H4 (cell line): Measurements from ENCODE around the gene CITED1. TPM values are rescaled to one million over a fixed set of nuclear protein-coding genes. Genes with fewer than 3 reads are reported as not detected.

Experiments
- DNase-seq: peaks from one replicate; pipeline ENCODE4 v3.0.0-alpha.2; 2015; ENCODE audit warnings: low spot score
- total RNA-seq: library from RNA; depleted of rRNA; stranded (reverse); fragments of >200 nt; shearing (Covaris generic); gene quantifications from 2 replicates; pipeline ENCODE4 v1.2.3, GENCODE V29; 2014

The CITED1 gene
- total RNA-seq, 1 experiment from 2014 or later: 0.33 TPM

- DNase-seq: peak; percentile 57
Measured at GRCh38 chrX:72308566-72309296, 3.0 kb upstream of the CITED1 start.

- no peak for DNase-seq
Measured at GRCh38 chrX:72308209-72308565, 2.5 kb upstream of the CITED1 start.

DNA sequence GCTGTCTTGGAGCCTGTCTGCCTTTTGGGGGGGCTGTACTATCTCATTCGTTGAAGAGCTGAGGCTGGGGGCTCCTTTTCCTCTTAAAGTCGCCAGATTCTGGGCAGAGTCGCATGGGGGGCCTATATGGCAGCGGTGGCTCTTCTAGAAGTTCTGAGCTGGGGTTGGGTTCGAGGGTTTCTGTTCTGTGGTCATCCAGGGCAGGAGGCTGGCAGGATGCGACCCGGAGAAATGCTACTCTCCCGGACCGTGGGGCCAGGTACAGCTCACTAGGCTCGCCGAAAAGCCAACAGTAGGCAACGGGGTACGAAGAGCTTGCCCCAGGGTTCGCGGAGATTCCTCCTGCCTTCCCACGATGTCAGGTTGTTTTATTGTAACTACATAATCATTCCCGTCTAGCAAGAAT is 1.9 kb upstream of the CITED1 start:
- DNase-seq: no peak

DNA sequence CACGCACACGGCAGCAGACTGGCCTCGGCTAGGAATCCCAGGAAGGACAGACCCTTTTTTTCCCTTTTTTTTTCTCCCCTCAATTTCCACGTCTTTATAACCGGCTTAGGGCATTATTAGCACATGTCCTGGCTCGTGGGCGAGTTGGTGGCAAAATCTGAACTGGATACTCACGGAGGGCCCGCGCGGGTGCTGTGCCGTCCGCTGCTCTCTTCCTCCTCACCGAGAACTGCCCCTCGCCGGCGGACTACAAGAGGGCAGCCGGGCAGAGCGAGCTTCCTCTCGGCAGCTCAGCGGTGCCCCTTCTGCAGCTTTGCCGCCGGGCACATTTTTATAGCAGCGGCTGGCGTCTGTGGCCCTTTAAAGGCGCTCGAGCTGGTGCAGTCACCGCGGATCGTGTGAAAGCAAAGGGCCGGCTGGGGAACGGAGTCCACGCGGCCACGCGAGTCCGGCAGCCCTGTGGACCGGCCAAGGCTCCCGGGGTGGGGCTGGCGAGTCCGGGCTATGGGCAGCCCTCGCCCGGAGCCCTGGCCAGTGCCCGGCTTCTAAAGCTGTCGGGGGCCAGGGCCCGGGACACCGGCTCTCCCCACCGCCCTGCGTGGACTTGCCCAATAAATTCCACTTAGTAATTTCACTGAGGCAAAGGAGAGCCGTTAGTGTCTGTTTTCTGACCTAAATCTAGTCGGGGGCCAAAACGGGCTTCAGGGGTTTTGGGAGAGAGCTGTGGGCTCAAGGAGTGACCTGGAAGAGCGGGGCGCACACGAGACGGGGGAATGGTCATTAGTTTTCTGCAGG is 1.3 kb upstream of the CITED1 start:
- peak; percentile 50 for DNase-seq

DNA sequence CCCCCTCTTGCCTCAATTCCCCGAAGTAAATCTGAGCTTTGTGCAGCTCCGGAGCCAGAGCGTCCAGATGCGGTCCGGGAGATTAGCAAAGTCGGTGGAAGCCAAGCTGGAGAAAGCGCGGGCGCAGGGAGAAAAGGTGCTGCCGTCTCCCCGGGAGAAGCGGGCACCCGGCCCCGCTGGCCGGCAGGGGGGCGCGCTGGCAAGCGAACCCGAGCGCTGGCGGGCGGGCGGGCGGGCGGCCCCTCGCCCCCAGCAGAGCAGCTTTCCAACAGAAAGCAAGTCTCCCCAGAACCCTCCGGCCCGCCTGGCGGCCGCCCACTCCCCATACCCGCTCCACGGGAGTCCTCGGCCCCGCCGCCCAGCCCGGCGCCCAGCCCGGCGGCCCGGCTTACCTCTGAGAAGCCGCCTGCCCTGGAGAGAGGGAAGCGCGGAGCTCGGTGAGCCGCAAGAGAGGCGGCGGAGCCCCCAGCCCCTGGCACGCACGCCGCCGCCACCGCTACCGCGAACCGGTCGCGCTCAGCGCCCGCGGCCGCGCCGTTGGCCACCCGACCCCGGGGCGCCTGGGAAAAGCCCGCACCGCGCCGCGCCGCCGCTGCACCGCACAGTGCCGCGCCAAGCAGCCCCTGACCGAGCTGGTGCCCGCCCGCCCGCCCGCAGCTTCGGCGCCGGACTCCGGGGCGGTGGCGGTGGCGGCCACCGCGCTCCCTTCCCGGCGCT is 529 bp upstream of the CITED1 start:
- DNase-seq: no peak

DNA sequence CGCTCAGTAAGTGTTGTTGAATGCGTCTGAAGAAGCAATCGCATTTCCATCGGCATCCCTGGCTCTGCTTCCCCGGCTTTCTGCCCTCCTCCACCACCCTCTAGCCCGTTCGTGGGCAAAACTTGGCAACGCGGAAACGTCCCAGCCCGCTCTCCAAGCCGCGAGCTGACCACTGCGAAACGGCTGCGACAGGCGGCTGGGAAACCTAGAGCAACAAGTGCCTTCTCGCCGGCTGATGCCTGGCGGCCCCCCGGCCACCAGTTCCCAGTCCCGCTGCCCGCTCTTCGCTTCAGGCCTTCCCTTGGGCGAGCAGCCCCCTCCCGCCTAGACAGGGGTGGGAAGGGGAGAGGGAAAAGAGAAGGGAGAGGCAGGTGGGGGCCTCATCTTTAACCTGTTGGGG is 837 bp downstream of the CITED1 start:
- DNase-seq: no peak

- no peak for DNase-seq
Measured at GRCh38 chrX:72301781-72302180, 3.9 kb downstream of the CITED1 start.

DNA sequence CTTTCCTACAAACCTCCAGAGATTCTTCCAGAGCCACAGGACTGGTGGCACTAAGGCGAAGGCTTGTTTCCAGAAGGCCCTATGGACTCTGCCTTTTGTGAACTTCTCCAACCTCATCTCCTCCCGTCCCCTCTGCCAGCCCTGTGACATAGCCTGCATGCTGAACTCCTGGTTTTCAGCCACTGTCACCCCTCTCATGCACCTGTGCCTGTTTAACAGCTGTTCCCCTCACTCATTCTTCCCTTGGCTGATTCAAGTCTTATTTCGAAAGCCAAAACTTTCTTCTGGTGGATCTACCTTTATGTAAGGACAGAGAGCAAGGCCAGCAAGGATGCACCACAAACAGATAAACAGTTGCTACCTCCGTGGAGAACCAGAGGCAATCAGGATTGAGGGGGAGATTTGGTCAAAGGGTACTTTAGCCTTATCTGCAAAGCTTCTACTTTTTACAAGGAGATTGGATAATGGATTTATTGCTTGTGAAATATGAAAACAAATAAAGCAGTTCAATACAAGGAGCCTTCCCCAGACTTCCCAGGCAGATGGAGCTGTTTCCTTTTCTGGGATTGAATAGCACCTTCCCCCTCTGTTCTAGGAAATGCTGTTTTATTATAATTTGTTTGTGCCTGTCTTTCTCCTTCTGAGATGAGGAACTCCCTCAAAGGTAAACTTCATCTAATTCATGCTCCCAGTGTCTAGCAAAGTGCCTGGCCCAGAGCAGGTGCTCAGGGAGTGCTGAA is 5.7 kb downstream of the CITED1 start:
- no peak for DNase-seq

DNA sequence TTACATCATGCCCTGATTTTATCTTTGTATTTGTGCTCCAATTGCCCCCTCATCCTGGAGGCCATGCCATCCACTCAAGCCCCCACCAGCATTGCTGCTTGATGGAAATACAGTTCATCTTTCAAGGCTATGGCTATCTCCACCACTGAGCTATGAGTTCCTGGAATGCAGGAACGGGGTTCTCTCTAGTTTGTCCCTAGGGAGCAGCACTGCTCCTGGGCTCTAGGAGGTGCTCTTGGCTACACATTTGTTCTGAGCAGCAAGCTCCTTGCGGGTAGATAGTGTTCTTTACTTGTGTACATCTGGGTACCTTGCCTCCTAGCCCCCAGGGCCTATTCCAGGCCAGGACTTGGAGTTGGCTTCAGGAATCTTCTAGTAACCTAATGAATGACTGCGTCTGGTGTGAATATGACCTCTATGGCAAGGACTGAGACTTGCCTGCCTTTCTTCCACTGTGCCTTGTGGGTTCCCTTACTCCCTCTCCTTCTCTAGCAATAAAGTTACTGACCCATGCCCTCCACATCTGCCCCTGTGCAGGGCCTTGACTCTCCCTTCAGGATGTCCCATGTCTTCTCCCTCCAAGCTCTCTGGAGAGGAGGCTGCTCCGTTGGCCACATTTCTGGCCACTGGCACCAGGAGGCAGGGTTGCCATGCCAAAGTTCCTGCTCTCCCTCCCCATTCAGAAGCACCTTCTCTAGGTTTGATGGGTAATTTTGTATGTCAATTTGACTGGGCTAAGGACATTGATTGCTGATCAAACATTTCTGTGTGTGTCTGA is 7.6 kb downstream of the CITED1 start:
- peak; percentile 18 for DNase-seq

- no peak for DNase-seq
Measured at GRCh38 chrX:72296991-72297390, 8.7 kb downstream of the CITED1 start.

GRCh38 chrX:72295745-72296144 is 10.0 kb downstream of the CITED1 start:
- no peak for DNase-seq

- no peak for DNase-seq
Measured at GRCh38 chrX:72294497-72294896, 11.2 kb downstream of the CITED1 start.

DNA sequence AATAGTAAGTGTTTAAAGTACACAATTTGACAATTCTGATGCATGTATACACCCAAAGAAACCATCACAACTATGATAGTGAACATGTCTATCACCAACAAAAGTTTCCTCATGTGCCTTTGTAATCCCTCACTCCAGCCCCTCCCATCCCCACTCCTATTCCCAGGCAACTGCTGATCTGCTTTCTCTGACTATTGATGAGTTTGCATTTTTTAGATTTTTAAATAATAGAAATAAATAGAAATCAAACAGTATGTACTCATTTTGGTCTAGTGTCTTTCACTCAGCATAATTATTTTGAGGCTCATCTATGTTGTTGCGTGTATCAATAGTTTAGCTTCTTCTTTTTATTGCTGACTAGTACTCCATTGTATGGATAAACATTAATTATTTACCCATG is 23.4 kb downstream of the CITED1 start:
- DNase-seq: no peak

DNA sequence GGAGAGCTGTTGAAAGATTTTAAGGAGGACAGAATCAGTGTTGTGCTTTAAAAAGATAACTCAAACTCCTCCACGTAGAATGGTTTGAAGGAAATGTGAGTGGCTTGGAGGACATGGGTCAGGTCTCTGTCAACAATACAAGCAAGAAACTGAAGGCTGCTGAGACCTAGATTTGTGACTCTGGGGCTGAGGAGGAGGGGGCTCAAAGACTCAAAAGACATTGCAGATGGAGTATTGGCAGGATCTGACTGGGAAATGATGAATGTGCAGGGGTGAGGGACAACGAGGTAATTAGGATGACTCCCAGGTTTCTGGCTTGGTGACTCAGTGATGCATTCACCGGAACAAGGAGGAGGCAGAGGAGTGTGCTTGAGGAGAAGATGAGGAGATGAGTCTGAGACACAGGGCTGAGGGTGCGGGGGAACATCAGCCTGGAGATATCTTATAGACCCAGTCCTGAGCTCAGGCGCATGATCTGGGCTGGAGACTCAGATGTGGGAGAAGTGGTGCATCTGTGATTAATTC is 25.3 kb downstream of the CITED1 start:
- no peak for DNase-seq

DNA sequence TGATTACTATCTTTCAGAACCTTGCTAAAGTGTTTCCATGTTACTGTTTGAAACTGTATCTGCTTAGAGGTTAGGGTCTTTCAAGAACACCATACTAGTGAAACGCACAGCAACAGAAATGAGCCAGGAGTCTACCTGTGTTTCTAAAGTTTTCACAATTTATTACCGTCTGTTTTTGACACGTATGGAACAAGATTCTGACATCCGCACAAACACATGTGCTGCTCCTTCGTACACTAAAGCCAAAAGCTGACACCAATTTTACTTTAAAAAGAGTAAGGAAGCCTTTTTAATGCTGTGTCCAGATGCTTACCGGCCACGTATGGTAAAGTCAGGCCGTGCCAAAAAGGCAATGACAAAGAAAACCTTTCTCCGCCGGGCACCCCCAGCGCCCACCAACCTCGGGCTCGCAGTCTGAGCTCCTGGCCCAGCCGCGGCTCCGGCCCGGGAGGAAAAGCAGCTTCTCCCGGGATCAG is 29.2 kb downstream of the CITED1 start:
- DNase-seq: no peak

DNA sequence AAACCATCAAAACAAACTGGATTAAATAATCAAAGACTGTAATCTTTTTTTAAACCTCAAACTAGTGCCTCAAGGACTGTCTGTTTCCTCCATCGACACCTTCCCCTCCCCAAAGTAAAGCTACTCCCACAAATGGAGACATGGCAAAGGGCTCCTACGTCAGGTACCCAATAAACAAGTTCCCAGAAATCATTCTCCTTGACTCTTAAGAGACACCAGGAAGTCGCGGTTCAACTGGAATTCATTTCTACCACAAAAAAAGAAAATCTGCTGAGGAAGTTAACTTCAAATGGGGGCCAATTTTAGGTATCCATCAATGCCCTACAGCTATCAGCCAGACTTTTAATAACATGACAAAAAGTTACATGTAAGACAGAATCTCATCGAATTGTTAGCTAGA is 31.2 kb downstream of the CITED1 start:
- no peak for DNase-seq

GRCh38 chrX:72273718-72274117 is 32.0 kb downstream of the CITED1 start:
- DNase-seq: no peak

GRCh38 chrX:72272868-72273267 is 32.8 kb downstream of the CITED1 start:
- peak; percentile 33 for DNase-seq

GRCh38 chrX:72271812-72272211 is 33.9 kb downstream of the CITED1 start:
- no peak for DNase-seq

DNA sequence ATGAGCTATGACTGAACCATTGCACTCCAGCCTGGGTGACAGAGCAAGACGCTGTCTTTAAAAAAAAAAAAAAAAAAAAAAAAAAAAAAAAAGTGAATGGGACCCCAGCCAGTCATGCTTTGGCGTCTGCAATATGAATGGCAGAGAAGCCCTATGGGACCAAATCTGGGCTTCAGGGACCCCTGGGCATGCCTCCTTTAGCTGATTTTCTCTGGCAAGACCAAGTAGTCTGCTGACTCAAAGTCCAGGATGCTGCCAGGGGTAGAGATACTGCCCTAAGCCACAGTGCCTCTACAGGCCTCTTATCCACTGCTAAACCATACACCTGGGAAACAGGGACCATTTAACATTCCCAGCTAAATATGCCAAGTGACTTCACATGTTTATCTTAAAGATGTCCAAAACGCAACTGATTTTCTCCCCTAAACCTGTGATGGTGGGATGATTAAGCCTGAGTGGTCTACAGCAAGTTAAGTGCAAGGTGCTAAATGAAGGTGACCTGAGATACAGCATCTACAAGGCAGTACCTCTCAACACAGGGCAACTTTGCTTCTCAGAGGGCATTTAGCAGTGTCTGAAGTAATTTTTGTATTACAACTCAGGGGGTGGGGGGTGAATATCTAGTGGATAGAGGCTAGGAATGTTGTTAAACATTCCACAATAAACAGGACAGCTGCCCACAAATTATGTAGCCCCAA is 34.5 kb downstream of the CITED1 start:
- no peak for DNase-seq
